Activated T-helper 1 cell treated with anti-CD3 and anti-CD28 coated beads, Interleukin-2, amount 50 U/mL, for 16 hours (primary cell): ENCODE measurements around the gene NRP2.

Source experiments
- DNase-seq, 2 donors: peaks; one replicate each; pipeline ENCODE4 v3.0.0-alpha.2; 2020; ENCODE audit warnings: low read depth in 1 of 2, low spot score in 1 of 2

The NRP2 gene

DNA sequence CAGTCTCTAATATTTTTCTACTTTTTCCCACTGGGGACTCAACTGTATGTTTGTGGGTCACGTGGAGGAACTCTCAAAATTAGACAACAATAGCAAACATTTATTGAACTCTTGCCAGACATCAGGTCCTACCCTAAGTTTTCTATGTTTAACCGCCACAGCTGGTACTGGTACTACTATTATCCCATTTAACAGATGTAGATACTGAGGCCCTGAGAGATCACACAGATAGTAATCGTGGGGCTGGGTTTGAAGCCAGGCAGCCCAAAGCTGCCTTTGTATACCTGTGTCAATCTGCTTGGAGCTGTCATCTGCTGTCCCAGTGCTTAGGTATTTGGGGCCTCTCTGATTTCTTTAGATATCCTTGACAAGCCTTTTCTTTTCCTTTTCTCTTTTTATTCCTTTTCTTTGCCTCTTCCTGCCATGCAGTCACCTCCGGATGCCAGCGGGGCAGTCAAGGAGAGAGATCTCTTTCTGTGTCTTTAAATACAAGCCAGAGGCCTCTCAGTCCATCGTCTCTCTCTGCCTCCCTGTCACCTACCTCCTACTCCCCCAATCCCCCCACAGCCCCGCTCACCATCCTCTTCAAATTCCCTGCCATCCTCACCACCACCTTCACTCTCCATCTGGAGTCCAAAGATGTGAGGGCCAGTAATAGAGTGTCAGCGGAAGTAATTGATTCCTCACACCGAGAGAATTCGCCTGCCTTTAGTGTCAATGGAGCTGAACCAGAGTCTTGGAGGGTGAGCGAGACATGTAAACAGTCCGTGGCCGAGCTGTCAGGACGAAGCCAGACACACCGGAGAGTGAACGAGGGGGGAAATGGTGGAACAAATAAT is 23.4 kb downstream of the NRP2 start:
- no peak for DNase-seq

- no peak for DNase-seq
Measured at GRCh38 chr2:205706769-205707381, 24.6 kb downstream of the NRP2 start.

DNA sequence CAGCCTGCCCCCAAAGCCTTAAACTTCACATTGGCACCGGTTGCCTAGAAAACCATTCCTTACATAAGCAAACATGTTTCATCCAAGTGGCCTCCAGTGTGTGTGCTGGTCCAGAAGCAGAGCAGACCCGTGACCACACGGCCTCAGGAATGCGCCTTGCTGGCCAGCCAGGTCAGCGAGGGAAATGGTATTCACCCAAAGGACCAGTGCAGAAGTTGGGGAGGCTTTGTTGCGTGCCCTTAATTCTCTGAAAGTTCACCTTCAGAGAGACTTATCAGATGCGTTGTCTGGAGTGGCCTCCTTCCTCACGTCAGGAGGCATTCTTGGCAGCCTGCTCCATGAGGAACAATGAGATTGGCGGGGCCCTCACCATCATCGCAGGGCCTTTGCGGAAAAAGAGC is 25.9 kb downstream of the NRP2 start:
- no peak for DNase-seq

GRCh38 chr2:205709319-205709718 is 27.0 kb downstream of the NRP2 start:
- DNase-seq, result no peak

DNA sequence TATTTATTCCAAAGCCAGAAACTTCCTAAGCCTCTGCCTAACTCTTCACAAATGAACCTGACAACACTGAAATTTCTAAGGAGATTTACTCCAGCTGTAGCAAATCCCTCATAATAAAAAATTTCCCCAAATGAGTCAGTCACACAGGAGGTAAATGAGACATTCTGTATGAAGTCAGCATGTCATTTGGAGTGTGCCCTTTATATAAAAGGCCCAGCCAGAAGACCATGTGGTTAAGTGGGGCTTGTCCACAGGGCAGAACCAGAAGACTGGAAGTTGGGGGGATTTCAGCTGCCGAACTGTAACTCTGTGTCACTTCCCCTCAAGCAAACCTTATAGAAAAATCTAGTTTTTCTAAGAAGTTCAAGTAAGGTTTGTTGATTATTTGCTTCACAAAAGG is 30.2 kb downstream of the NRP2 start:
- no peak for DNase-seq

DNA sequence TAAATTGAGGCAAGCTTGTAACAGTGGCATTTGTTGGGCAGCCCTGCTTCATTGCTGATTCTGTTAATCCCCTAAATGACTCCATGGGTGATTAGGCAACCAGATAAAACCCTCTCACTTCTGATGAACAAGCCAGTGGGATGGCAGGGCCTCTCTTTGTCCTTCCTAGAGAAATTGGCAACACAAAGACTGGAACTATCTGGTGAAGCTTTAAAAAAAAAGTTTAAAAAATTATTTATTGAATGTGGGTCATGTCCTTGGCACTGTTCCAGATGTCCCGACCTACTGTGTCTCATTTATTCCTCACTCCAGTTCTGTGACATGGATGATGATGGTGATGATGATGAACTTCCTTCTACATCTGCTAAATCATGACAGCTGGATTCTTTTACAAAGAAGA is 30.8 kb downstream of the NRP2 start:
- DNase-seq, result no peak

- no peak for DNase-seq
Measured at GRCh38 chr2:205714058-205714776, 31.9 kb downstream of the NRP2 start.

GRCh38 chr2:205714789-205715720 is 32.8 kb downstream of the NRP2 start:
- DNase-seq, result no peak

GRCh38 chr2:205715831-205716525 is 33.7 kb downstream of the NRP2 start:
- DNase-seq, result no peak

DNA sequence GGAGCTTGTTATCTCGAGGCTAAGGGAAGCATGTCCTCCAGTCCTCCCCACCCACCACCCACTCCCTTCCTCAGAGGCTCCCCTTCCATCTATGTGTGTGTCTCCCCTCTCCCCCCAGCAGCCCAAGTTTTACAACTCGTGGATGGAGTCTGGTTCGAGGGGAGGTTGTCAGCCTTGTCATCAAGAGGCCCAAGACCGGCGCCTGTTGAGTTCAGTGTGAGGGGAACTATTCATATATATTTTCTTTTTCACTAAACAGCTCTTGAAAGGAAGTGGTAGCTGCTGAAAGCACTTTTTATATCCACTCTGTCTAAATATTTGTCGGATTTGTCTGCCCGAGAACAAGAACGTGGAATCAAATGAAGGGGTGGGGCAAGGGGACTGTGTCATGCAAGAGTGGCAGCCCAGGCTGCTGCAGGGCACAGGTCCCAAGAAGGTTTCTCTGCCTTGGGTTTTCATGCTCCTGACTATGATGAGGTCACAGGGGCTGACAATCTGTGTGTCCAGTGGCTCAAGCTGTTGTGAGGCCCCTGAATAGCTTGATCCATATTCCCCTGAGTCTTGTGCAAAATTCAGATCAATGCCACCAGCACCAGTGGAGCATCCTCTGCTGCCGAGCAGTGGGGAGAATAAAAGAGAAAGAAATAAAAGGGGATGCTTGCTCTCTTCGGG is 35.0 kb downstream of the NRP2 start:
- DNase-seq, result no peak

DNA sequence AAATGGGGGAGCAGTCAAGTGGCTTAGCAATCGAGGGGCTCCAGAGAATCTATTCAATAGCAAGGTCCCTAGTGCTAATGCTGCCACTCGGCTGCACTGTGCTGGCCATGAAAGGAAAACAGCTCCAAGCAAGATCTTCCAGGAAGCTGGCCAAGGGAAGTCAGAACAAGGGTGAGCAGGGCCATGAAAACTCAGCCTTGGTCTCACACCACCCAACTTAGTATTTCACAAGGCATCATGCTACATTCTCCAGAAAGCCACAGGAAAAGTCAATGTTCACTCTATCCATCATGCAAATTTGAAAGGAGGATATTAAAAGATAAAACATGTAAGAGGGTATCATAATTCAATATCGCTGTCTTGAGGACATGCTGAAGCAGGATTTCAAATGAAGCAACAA is 35.7 kb downstream of the NRP2 start:
- no peak for DNase-seq

DNA sequence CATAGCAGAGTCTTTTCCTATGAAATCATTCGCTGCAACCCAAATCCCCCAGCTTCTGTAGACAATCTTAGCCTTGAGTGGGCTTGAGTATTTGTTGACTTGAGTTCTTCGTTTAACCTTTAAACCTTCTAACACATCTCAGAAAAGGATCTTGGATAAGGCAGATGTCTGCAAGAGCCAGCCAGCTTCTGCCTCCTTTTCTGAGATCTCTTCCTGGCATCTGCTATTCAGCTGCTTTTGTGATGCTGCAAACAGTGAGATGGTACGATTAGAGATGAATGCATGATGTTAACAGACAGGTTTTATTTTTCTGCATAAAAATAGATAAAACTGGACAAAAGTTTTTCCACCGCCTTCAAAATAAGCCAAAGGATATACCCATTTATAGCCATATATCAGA is 37.5 kb downstream of the NRP2 start:
- DNase-seq, result no peak

DNA sequence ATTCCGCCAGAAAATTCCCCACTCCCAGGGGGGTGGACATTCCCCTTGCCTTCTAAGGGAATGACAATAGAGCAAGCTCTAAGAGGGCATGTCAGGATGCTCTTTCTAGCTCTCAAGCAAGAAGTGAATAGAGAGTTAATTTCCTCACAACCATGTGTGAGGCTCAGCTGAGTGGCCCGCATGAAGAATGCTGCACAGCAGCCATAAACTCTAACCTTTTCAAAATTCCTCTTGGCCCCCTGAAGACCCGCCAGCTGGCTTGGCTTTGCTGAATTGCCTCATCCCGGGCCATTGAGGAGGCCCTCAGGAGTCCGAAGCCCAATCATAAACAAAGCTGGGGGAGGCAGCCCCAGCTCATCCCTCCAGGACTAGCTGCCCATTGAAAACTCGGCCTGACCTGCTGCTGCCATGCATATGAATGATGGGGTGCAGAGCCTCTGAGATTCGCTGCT is 38.2 kb downstream of the NRP2 start:
- no peak for DNase-seq

- DNase-seq, result no peak
Measured at GRCh38 chr2:205721057-205721449, 38.8 kb downstream of the NRP2 start.

GRCh38 chr2:205722283-205722918 is 40.1 kb downstream of the NRP2 start:
- DNase-seq, result no peak

- DNase-seq, result no peak
Measured at GRCh38 chr2:205723179-205723578, 40.9 kb downstream of the NRP2 start.

DNA sequence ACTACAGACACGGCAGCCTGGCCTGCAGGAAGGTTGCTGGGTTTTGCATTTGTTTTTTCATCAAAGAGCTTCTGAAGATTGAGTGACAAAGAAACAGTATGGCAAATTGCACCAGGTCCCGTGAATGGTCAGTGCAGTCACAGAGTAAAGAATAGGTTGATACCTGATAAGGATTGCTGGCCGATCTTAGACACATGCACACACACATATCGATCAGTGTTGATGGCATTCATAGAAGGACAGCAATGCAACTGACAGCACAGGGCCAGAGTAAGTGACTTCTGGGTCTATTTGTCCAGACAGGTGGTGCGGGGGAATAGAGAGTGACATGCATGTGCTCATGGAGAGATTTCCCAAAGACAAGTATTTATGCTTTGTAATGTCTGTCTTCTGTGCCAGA is 42.8 kb downstream of the NRP2 start:
- DNase-seq, result no peak

GRCh38 chr2:205726506-205726905 is 44.2 kb downstream of the NRP2 start:
- no peak for DNase-seq

- DNase-seq, result no peak
Measured at GRCh38 chr2:205727174-205727573, 44.9 kb downstream of the NRP2 start.
